Keratinocyte (primary cell): Measurements from ENCODE around the gene TMEM107. TPM values are rescaled to one million over a fixed set of nuclear protein-coding genes. Genes with fewer than 3 reads are reported as not detected.

Experiments used
- DNase-seq: peaks from one replicate; pipeline ENCODE4 v3.0.0-alpha.2; 2011; ENCODE audit warnings: low read depth, missing footprints, low spot score
- FAIRE-seq: peaks from 2 replicates; lab custom pipeline; 2011; peaks lifted over from hg19 to GRCh38; lab: Jason Lieb, UNC
- H2AFZ ChIP-seq: 2 replicates; pipeline ENCODE4 v1.6.0; 2012; ENCODE audit warnings: low read length, control low read depth, inconsistent platforms; ENCODE audit not compliant: control insufficient read depth
- H3K27ac ChIP-seq: 2 replicates; pipeline ENCODE4 v1.5.1; 2011; ENCODE audit warnings: low read length; ENCODE audit not compliant: control insufficient read depth, insufficient read depth
- H3K27me3 ChIP-seq: 3 replicates; pipeline ENCODE4 v1.6.0; 2011; ENCODE audit warnings: low read length; ENCODE audit not compliant: control insufficient read depth, insufficient read depth; ENCODE audit errors: extremely low read depth
- H3K36me3 ChIP-seq, 2 experiments: 2 replicates in 1 of 2; 3 replicates in 1 of 2; pipeline ENCODE4 v1.5.1; 2011; ENCODE audit warnings: low read length in 2 of 2, mild to moderate bottlenecking in 1 of 2; ENCODE audit not compliant: control insufficient read depth in 2 of 2, insufficient read depth in 2 of 2; ENCODE audit errors: extremely low read depth in 1 of 2
- H3K4me1 ChIP-seq: 3 replicates; pipeline ENCODE4 v1.5.1; 2011; ENCODE audit warnings: low read length; ENCODE audit not compliant: control insufficient read depth, insufficient read depth; ENCODE audit errors: extremely low read depth
- H3K4me2 ChIP-seq: 3 replicates; pipeline ENCODE4 v1.6.0; 2011; ENCODE audit warnings: low read depth, low read length; ENCODE audit not compliant: control insufficient read depth, insufficient read depth; ENCODE audit errors: extremely low read depth
- H3K4me3 ChIP-seq, 3 experiments: fragments of 200-600 bp in 1 of 3; sonication (generic) in 1 of 3; 2 replicates in 2 of 3; 3 replicates in 1 of 3; pipeline ENCODE4 v1.5.1; 2011 to 2016; ENCODE audit warnings: low read length in 3 of 3, mild to moderate bottlenecking in 3 of 3, control low read depth in 2 of 3, inconsistent platforms in 1 of 3, low read depth in 1 of 3, mixed read lengths in 1 of 3, mixed run types in 1 of 3, moderate library complexity in 1 of 3; ENCODE audit not compliant: control insufficient read depth in 2 of 3, insufficient read depth in 2 of 3; ENCODE audit errors: extremely low read depth in 1 of 3
- H3K79me2 ChIP-seq: 2 replicates; pipeline ENCODE4 v1.6.0; 2012; ENCODE audit warnings: low read length; ENCODE audit not compliant: control insufficient read depth, insufficient read depth
- H3K9ac ChIP-seq: 3 replicates; pipeline ENCODE4 v1.6.0; 2011; ENCODE audit warnings: low read length; ENCODE audit not compliant: control insufficient read depth, insufficient read depth; ENCODE audit errors: extremely low read depth
- H3K9me1 ChIP-seq: 3 replicates; pipeline ENCODE4 v1.6.0; 2011; ENCODE audit warnings: low read length; ENCODE audit not compliant: control insufficient read depth, insufficient read depth; ENCODE audit errors: extremely low read depth
- H3K9me3 ChIP-seq: 2 replicates; pipeline ENCODE4 v1.5.1; 2012; ENCODE audit warnings: low read depth, low read length; ENCODE audit not compliant: control insufficient read depth
- H4K20me1 ChIP-seq: 3 replicates; pipeline ENCODE4 v1.6.0; 2011; ENCODE audit warnings: low read length; ENCODE audit not compliant: control insufficient read depth, insufficient read depth; ENCODE audit errors: extremely low read depth
- EZH2 ChIP-seq: IDR thresholded peaks from one replicate; pipeline ENCODE4 v1.6.1; 2012; ENCODE audit warnings: inconsistent platforms, mild to moderate bottlenecking, low read length, moderate library complexity
- dilution Hi-C: fragments of 300-500 bp; cut with MboI; formaldehyde crosslinking; loops from one replicate; pipeline ENCODE4 v1.7.0; 2020; ENCODE audit warnings: low sequenced_read_pairs; ENCODE audit not compliant: extremely low pct_ligation_motif_present
- polyA plus RNA-seq, 5 experiments: library from polyadenylated mRNA; depleted of rRNA in 3 of 5; stranded (reverse) in 3 of 5; stranded (forward) in 1 of 5; unstranded in 1 of 5; fragments of >200 nt; gene quantifications; 1 replicate in 1 of 5; 2 replicates in 3 of 5; 3 replicates in 1 of 5; pipeline versions ENCODE4 v1.2.1 to v1.2.3, GENCODE V29; 2011 to 2012; ENCODE audit warnings: missing spikeins in 2 of 5, low read depth in 1 of 5, low replicate concordance in 1 of 5
- TF ChIP-seq, protein P1 (sequence below), 3 experiments: IDR thresholded peaks in 1 of 3; conservative IDR thresholded peaks in 1 of 3; optimal IDR thresholded peaks in 1 of 3; 2 replicates in 2 of 3; 3 replicates in 1 of 3; pipeline versions ENCODE3 to v1.5.1; 2011; ENCODE audit warnings: low read length in 3 of 3, mild to moderate bottlenecking in 3 of 3, moderate library complexity in 2 of 3, control low read depth in 1 of 3, inconsistent platforms in 1 of 3; ENCODE audit not compliant: insufficient read depth in 2 of 3; ENCODE audit errors: extremely low read depth in 1 of 3

Gene TMEM107
- polyA plus RNA-seq, 1 donor (not counting 4 experiments of a cell fraction or from before 2014, with no cell fraction given), result 19.0 TPM

DNA sequence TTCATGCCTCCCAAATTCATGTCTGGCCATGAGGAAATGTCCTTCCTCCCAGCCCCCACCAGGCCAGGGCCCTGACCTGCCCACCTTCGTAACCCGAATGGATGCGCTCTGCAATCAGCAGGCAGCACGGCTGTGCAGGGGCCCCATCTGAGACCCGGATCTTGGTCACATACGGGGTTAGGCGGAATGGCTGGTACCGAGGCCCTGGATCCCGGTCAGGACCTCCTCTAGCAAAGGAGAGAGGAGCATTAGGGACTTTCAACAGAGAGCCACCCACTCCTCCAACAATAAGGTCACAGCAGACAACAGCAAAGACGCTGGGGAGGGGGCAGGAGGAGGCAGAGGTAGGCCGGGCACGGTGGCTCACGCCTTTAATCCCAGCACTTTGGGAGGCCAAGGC is 27.6 kb downstream of the TMEM107 start:
- Histone ChIP-seq H3K79me2 (peaks cover 35% of the 10 kb centered on the region), H4K20me1 (peaks cover 20% of the 10 kb centered on the region), H3K9ac (no peak overlapping the region), H3K36me3 (peaks cover 56 to 73% of the 10 kb centered on the region in 2 experiments), H2AFZ (no peak overlapping the region), H3K4me1 (peaks cover 28% of the 10 kb centered on the region), H3K9me3 (no peaks in the 10 kb centered on the region), H3K27me3 (no peaks in the 10 kb centered on the region), H3K9me1 (peaks cover 11% of the 10 kb centered on the region), H3K4me2 (no peak overlapping the region), H3K27ac (no peak overlapping the region), H3K4me3 (no peak overlapping the region)
- dilution Hi-C loops, result no loop called here
- no peak for DNase-seq
- TF ChIP-seq, protein P1, sequence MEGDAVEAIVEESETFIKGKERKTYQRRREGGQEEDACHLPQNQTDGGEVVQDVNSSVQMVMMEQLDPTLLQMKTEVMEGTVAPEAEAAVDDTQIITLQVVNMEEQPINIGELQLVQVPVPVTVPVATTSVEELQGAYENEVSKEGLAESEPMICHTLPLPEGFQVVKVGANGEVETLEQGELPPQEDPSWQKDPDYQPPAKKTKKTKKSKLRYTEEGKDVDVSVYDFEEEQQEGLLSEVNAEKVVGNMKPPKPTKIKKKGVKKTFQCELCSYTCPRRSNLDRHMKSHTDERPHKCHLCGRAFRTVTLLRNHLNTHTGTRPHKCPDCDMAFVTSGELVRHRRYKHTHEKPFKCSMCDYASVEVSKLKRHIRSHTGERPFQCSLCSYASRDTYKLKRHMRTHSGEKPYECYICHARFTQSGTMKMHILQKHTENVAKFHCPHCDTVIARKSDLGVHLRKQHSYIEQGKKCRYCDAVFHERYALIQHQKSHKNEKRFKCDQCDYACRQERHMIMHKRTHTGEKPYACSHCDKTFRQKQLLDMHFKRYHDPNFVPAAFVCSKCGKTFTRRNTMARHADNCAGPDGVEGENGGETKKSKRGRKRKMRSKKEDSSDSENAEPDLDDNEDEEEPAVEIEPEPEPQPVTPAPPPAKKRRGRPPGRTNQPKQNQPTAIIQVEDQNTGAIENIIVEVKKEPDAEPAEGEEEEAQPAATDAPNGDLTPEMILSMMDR (optimal IDR thresholded peaks at IDR 0.05 in 1 of 3, IDR thresholded peaks at IDR 0.05 in 1 of 3, conservative IDR thresholded peaks at IDR 0.05 in 1 of 3; ENCODE audit: extremely low read depth in 1 of 3, insufficient read depth in 2 of 3, low read length in 3 of 3), result no peak
- no peak for TF ChIP-seq EZH2
- no peak for FAIRE-seq

DNA sequence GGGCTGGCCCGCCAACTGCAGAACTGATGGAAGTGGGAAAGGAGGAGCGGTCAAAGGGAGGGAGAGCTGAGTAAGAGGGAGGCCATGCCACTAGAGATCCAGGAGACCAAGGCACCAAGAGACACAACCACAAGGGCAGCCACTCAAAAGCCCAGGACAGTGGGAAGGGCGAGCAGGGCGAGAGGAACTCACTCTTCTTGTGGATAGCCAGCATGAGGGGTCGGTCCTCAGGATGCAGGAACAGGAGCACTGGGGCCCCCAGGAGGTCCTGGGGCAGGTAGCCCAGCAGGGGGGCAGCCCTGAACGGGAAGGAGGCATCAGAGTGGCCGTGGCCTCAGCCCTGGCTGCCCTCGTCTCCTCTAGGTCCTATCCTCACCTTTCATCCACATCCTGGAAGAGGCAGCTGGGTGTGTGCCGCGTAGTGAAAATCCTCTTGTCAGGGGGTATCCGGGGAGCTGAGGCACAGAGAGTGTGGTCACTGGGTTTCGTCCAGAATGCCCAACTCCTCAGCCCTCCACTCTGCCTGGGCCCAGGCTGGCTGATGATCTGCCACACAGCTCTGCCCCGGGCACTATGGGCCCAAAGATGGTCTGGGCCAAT is 28.3 kb downstream of the TMEM107 start:
- no peak overlapping the region for H3K4me2 ChIP-seq
- peaks cover 21% of the 10 kb centered on the region for H3K4me1 ChIP-seq
- FAIRE-seq (no peak), DNase-seq (no peak)
- peaks cover 56 to 70% of the 10 kb centered on the region in 2 experiments for H3K36me3 ChIP-seq
- peaks cover 5% of the 10 kb centered on the region for H3K9me1 ChIP-seq
- H3K27ac ChIP-seq, result no peak overlapping the region
- peaks cover 20% of the 10 kb centered on the region for H4K20me1 ChIP-seq
- H3K9ac ChIP-seq, result no peak overlapping the region
- H3K4me3 ChIP-seq, result no peak overlapping the region
- H3K27me3 ChIP-seq, result no peaks in the 10 kb centered on the region
- peaks cover 32% of the 10 kb centered on the region for H3K79me2 ChIP-seq
- H3K9me3 ChIP-seq, result no peaks in the 10 kb centered on the region
- TF ChIP-seq, protein P1 (optimal IDR thresholded peaks at IDR 0.05 in 1 of 3, IDR thresholded peaks at IDR 0.05 in 1 of 3, conservative IDR thresholded peaks at IDR 0.05 in 1 of 3; ENCODE audit: extremely low read depth in 1 of 3, insufficient read depth in 2 of 3, low read length in 3 of 3), result no peak
- no peak for TF ChIP-seq EZH2
- dilution Hi-C loops, result no loop called here
- H2AFZ ChIP-seq, result no peak overlapping the region
